Glomerular endothelial cell (primary cell): ENCODE data around the gene GLUD1. TPM values are rescaled to one million over a fixed set of nuclear protein-coding genes. Genes with fewer than 3 reads are reported as not detected.
"Not testable (repeated sequence)": the region's sequence is repeated elsewhere in the genome, so short reads cannot be mapped to it uniquely, and the experiment has no call there.

Experiments
- DNase-seq: peaks from one replicate; pipeline ENCODE4 v3.0.0-alpha.2; 2011; ENCODE audit warnings: low read depth, low spot score; ENCODE audit errors: extremely low read depth
- total RNA-seq: library from RNA; depleted of rRNA; stranded (reverse); fragments of >200 nt; gene quantifications from 2 replicates; pipeline ENCODE4 v1.2.3, GENCODE V29; 2015

Gene GLUD1
- total RNA-seq, 1 donor from 2014 or later: 114 TPM

GRCh38 chr10:87007124-87007523 is 87.5 kb downstream of the GLUD1 start:
- not testable (repeated sequence) for DNase-seq

GRCh38 chr10:87000491-87000890 is 94.2 kb downstream of the GLUD1 start:
- no peak for DNase-seq

Other genes starting within 250 kb of the GLUD1 start
- 153 and 243 TPM in 2 replicates for gene MMRN2, start 137.2 kb downstream of the GLUD1 start, total RNA-seq
- gene SNCG, start 136.2 kb downstream of the GLUD1 start, total RNA-seq: 42.3 and 72.4 TPM in 2 replicates
- gene ADIRF, start 126.4 kb downstream of the GLUD1 start, total RNA-seq: 17.5 and 40.6 TPM in 2 replicates
- gene FAM25A, start 74.5 kb downstream of the GLUD1 start, total RNA-seq: not detected in 2 replicates
- gene SHLD2, start 363 bp upstream of the GLUD1 start, total RNA-seq: 13.8 and 13.9 TPM in 2 replicates
- 0.82 and 1.7 TPM in 2 replicates for gene NUTM2A, start 130.6 kb upstream of the GLUD1 start, total RNA-seq